Omental fat pad (tissue), 4 donors: ENCODE data around the gene CRKL. TPM values are rescaled to one million over a fixed set of nuclear protein-coding genes. Genes with fewer than 3 reads are reported as not detected.

ENCODE experiments used
- ATAC-seq: fragments of 150-250 bp; one replicate; pipeline ENCODE4 v1.9.1; 2016; ENCODE audit warnings: mild to moderate bottlenecking, moderate library complexity; ENCODE audit not compliant: low FRiP score
- DNase-seq: peaks from one replicate; pipeline ENCODE4 v3.0.0-alpha.2; 2019; ENCODE audit warnings: low spot score
- total RNA-seq, 4 donors: library from RNA; depleted of rRNA; stranded (reverse); fragments of >200 nt; gene quantifications; one replicate each; pipeline ENCODE4 v1.1.0, GENCODE V29; 2016
- TF ChIP-seq, protein P1 (sequence below), 3 donors: fragments of 450-650 bp; IDR thresholded peaks; one replicate each; pipeline ENCODE4 v1.5.1; 2016 to 2017; ENCODE audit warnings: antibody characterized with exemption in 3 of 3, mild to moderate bottlenecking in 3 of 3, moderate library complexity in 2 of 3

CRKL gene
- total RNA-seq, 4 donors from 2014 or later = 37.9 to 51.6 (median 45.4) TPM

GRCh38 chr22:21001601-21002325, 84.6 kb downstream of the CRKL start, which contains the start of gene THAP7:
Gene THAP7 (minus strand): TSS chr22:21002118. CDS start chr22:21001911, 207 bp downstream.
- DNase-seq (peak; percentile 92), ATAC-seq (peak; percentile 94)
- TF ChIP-seq, protein P1, sequence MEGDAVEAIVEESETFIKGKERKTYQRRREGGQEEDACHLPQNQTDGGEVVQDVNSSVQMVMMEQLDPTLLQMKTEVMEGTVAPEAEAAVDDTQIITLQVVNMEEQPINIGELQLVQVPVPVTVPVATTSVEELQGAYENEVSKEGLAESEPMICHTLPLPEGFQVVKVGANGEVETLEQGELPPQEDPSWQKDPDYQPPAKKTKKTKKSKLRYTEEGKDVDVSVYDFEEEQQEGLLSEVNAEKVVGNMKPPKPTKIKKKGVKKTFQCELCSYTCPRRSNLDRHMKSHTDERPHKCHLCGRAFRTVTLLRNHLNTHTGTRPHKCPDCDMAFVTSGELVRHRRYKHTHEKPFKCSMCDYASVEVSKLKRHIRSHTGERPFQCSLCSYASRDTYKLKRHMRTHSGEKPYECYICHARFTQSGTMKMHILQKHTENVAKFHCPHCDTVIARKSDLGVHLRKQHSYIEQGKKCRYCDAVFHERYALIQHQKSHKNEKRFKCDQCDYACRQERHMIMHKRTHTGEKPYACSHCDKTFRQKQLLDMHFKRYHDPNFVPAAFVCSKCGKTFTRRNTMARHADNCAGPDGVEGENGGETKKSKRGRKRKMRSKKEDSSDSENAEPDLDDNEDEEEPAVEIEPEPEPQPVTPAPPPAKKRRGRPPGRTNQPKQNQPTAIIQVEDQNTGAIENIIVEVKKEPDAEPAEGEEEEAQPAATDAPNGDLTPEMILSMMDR (IDR thresholded peaks at IDR 0.05) = no peak

Other genes starting within 250 kb of the CRKL start
- under 1 TPM in 2 of 4 donors, not detected in 2; 0.24 to 0.37 TPM for gene SERPIND1, start 143.3 kb upstream of the CRKL start, total RNA-seq
- 10 to 100 TPM; 62.1 to 97.2 (median 86.9) TPM for gene PI4KA, start 58.6 kb upstream of the CRKL start, total RNA-seq
- gene SNAP29, start 58.4 kb upstream of the CRKL start, total RNA-seq = 10 to 100 TPM; 17.2 to 25.1 (median 20.1) TPM
- 1 to 10 TPM; 1.0 to 2.6 (median 2.0) TPM for gene AIFM3, start 49.8 kb downstream of the CRKL start, total RNA-seq
- gene LZTR1, start 64.9 kb downstream of the CRKL start, total RNA-seq = 10 to 100 TPM; 45.8 to 66.5 (median 56.9) TPM
- 10 to 100 TPM; 27.4 to 34.2 (median 32.8) TPM for gene THAP7, start 84.7 kb downstream of the CRKL start, total RNA-seq
- 1 to 10 TPM in 2 of 4 donors, not detected in 2; 1.0 to 1.9 TPM for gene P2RX6, start 97.8 kb downstream of the CRKL start, total RNA-seq
- 10 to 100 TPM in 1 of 4 donors, 1 to 10 TPM in 3; 2.2 to 13.0 (median 5.8) TPM for gene SLC7A4, start 115.2 kb downstream of the CRKL start, total RNA-seq
- gene LRRC74B, start 128.5 kb downstream of the CRKL start, total RNA-seq = not detected